ENCODE results near the gene CD247.

Gene CD247

GRCh38 chr1:167439301-167439988 lies 78.9 kb downstream of the CD247 start:
- no peak for DNase-seq (ENCODE audit: low spot score in 2 of 2)
- Mint-ChIP-seq H3K9me3 (no peaks in the 10 kb centered on the region), H3K36me3 (peaks cover 98% of the 10 kb centered on the region), H3K4me3 (peak overlapping the region; percentile 8), H3K27ac (peak overlapping the region; percentile 94), H3K4me1 (peaks cover 79% of the 10 kb centered on the region)
- no peak for ATAC-seq

GRCh38 chr1:167438171-167439138 lies 79.9 kb downstream of the CD247 start:
- ATAC-seq: no peak
- H3K36me3 Mint-ChIP-seq: peaks cover 98% of the 10 kb centered on the region
- DNase-seq (ENCODE audit: low spot score in 2 of 2): peak in 1 of 2 donors; percentile 48
- peaks cover 80% of the 10 kb centered on the region for H3K4me1 Mint-ChIP-seq
- H3K27ac Mint-ChIP-seq: peak overlapping the region; percentile 94
- peak overlapping the region; percentile 45 for H3K4me3 Mint-ChIP-seq
- no peaks in the 10 kb centered on the region for H3K9me3 Mint-ChIP-seq

GRCh38 chr1:167435484-167435883 lies 82.8 kb downstream of the CD247 start:
- H3K4me1 Mint-ChIP-seq: peaks cover 82% of the 10 kb centered on the region
- peaks cover 100% of the 10 kb centered on the region for H3K36me3 Mint-ChIP-seq
- peak overlapping the region; percentile 94 for H3K27ac Mint-ChIP-seq
- DNase-seq (ENCODE audit: low spot score in 2 of 2): peak in 1 of 2 donors; percentile 45
- peak overlapping the region; percentile 14 for H3K4me3 Mint-ChIP-seq
- H3K9me3 Mint-ChIP-seq: no peaks in the 10 kb centered on the region
- no peak for ATAC-seq

GRCh38 chr1:167434306-167434705 lies 84.0 kb downstream of the CD247 start:
- Mint-ChIP-seq H3K4me1 (peaks cover 83% of the 10 kb centered on the region), H3K36me3 (peaks cover 100% of the 10 kb centered on the region), H3K9me3 (no peaks in the 10 kb centered on the region), H3K27ac (peak overlapping the region; percentile 94), H3K4me3 (no peak overlapping the region)
- ATAC-seq (no peak), DNase-seq (ENCODE audit: low spot score in 2 of 2) (peak in 1 of 2 donors; percentile 45)

- Mint-ChIP-seq H3K4me1 (peaks cover 84% of the 10 kb centered on the region), H3K36me3 (peaks cover 100% of the 10 kb centered on the region), H3K27ac (peak overlapping the region; percentile 94), H3K4me3 (no peak overlapping the region), H3K9me3 (no peaks in the 10 kb centered on the region)
- ATAC-seq (no peak), DNase-seq (ENCODE audit: low spot score in 2 of 2) (peak in 1 of 2 donors; percentile 46)
Measured at GRCh38 chr1:167433884-167434283, 84.4 kb downstream of the CD247 start.

GRCh38 chr1:167432780-167433179 lies 85.5 kb downstream of the CD247 start:
- ATAC-seq (no peak), DNase-seq (ENCODE audit: low spot score in 2 of 2) (no peak)
- Mint-ChIP-seq H3K9me3 (no peaks in the 10 kb centered on the region), H3K36me3 (peaks cover 100% of the 10 kb centered on the region), H3K4me3 (no peak overlapping the region), H3K4me1 (peaks cover 83% of the 10 kb centered on the region), H3K27ac (peak overlapping the region; percentile 94)

- H3K4me1 Mint-ChIP-seq: peaks cover 84% of the 10 kb centered on the region
- H3K9me3 Mint-ChIP-seq: no peaks in the 10 kb centered on the region
- H3K4me3 Mint-ChIP-seq: no peak overlapping the region
- peak in 1 of 2 donors; percentile 45 for DNase-seq (ENCODE audit: low spot score in 2 of 2)
- H3K27ac Mint-ChIP-seq: peak overlapping the region; percentile 94
- no peak for ATAC-seq
- peaks cover 100% of the 10 kb centered on the region for H3K36me3 Mint-ChIP-seq
Measured at GRCh38 chr1:167431909-167432650, 86.2 kb downstream of the CD247 start.

GRCh38 chr1:167431261-167431908 lies 86.9 kb downstream of the CD247 start:
- Mint-ChIP-seq H3K36me3 (peaks cover 95% of the 10 kb centered on the region), H3K4me3 (peak overlapping the region; percentile 41)

GRCh38 chr1:167430849-167431242 lies 87.5 kb downstream of the CD247 start:
- Mint-ChIP-seq H3K4me3 (peak overlapping the region; percentile 41), H3K4me1 (peaks cover 82% of the 10 kb centered on the region), H3K27ac (peak overlapping the region; percentile 94), H3K9me3 (no peaks in the 10 kb centered on the region), H3K36me3 (peaks cover 90% of the 10 kb centered on the region)
- ATAC-seq (peak; percentile 84), DNase-seq (ENCODE audit: low spot score in 2 of 2) (peak in 1 of 2 donors; percentile 48)

More at GRCh38 chr1:167431261-167431908, 86.9 kb downstream of the CD247 start:
- Mint-ChIP-seq H3K27ac (peak overlapping the region; percentile 94), H3K9me3 (no peaks in the 10 kb centered on the region), H3K4me1 (peaks cover 86% of the 10 kb centered on the region)
- peak in 1 of 2 donors; percentile 49 for DNase-seq (ENCODE audit: low spot score in 2 of 2)
- ATAC-seq: peak; percentile 55

GRCh38 chr1:167430134-167430848 lies 88.0 kb downstream of the CD247 start:
- Mint-ChIP-seq H3K9me3 (no peaks in the 10 kb centered on the region), H3K27ac (peak overlapping the region; percentile 94), H3K4me3 (peak overlapping the region; percentile 41), H3K4me1 (peaks cover 77% of the 10 kb centered on the region), H3K36me3 (peaks cover 84% of the 10 kb centered on the region)
- DNase-seq (ENCODE audit: low spot score in 2 of 2): peak in 1 of 2 donors; percentile 48
- ATAC-seq: no peak

- Mint-ChIP-seq H3K9me3 (no peaks in the 10 kb centered on the region), H3K4me1 (peaks cover 74% of the 10 kb centered on the region), H3K27ac (peak overlapping the region; percentile 94), H3K36me3 (peaks cover 80% of the 10 kb centered on the region), H3K4me3 (peak overlapping the region; percentile 7)
- peak in 1 of 2 donors; percentile 46 for DNase-seq (ENCODE audit: low spot score in 2 of 2)
- ATAC-seq: no peak
Measured at GRCh38 chr1:167429612-167430011, 88.7 kb downstream of the CD247 start.

GRCh38 chr1:167428395-167428794 lies 89.9 kb downstream of the CD247 start:
- Mint-ChIP-seq H3K36me3 (peaks cover 73% of the 10 kb centered on the region), H3K4me3 (peak overlapping the region; percentile 7), H3K4me1 (peaks cover 68% of the 10 kb centered on the region), H3K27ac (peak overlapping the region; percentile 94), H3K9me3 (no peaks in the 10 kb centered on the region)
- DNase-seq (ENCODE audit: low spot score in 2 of 2) (no peak), ATAC-seq (peak; percentile 73)

GRCh38 chr1:167427848-167428247 lies 90.5 kb downstream of the CD247 start:
- Mint-ChIP-seq H3K36me3 (peaks cover 67% of the 10 kb centered on the region), H3K27ac (peak overlapping the region; percentile 94), H3K4me1 (peaks cover 64% of the 10 kb centered on the region), H3K9me3 (no peaks in the 10 kb centered on the region), H3K4me3 (no peak overlapping the region)
- ATAC-seq (no peak), DNase-seq (ENCODE audit: low spot score in 2 of 2) (no peak)

- Mint-ChIP-seq H3K27ac (peak overlapping the region; percentile 94), H3K4me1 (peaks cover 53% of the 10 kb centered on the region), H3K9me3 (no peaks in the 10 kb centered on the region), H3K4me3 (no peak overlapping the region), H3K36me3 (peaks cover 56% of the 10 kb centered on the region)
- ATAC-seq (no peak), DNase-seq (ENCODE audit: low spot score in 2 of 2) (no peak)
Measured at GRCh38 chr1:167426716-167427115, 91.6 kb downstream of the CD247 start.

Measured in stimulated activated effector memory CD8-positive, alpha-beta T cell treated with anti-CD3 and anti-CD28 coated beads, Interleukin-12 subunit alpha, Interleukin-12 subunit beta, amount 100 ng/mL, for 72 hours (primary cell).